Middle frontal gyrus (tissue), 1 donor: ENCODE measurements around the gene MUC5AC.
"Not testable (repeated sequence)": the region's sequence is repeated elsewhere in the genome, so short reads cannot be mapped to it uniquely, and the experiment has no call there.

Source experiments
- DNase-seq: peaks from one replicate; pipeline ENCODE4 v3.0.0-alpha.2; 2015; ENCODE audit warnings: low spot score; ENCODE audit errors: extremely low spot score

MUC5AC gene

GRCh38 chr11:1177020-1177770, 19.4 kb downstream of the MUC5AC start:
- DNase-seq, result no peak

- no peak for DNase-seq
Measured at GRCh38 chr11:1177771-1178090, 20.0 kb downstream of the MUC5AC start.

GRCh38 chr11:1178201-1178885, 20.6 kb downstream of the MUC5AC start:
- no peak for DNase-seq

GRCh38 chr11:1178906-1179305, 21.2 kb downstream of the MUC5AC start:
- DNase-seq, result no peak

GRCh38 chr11:1179641-1180040, 21.9 kb downstream of the MUC5AC start:
- DNase-seq, result no peak

- DNase-seq, result no peak
Measured at GRCh38 chr11:1180171-1180570, 22.4 kb downstream of the MUC5AC start.

- DNase-seq, result no peak
Measured at GRCh38 chr11:1180947-1181391, 23.2 kb downstream of the MUC5AC start.

GRCh38 chr11:1181420-1181819, 23.7 kb downstream of the MUC5AC start:
- no peak for DNase-seq

- DNase-seq, result no peak
Measured at GRCh38 chr11:1181853-1182535, 24.2 kb downstream of the MUC5AC start.

- DNase-seq, result not testable (repeated sequence)
Measured at GRCh38 chr11:1184139-1184538, 26.4 kb downstream of the MUC5AC start.

GRCh38 chr11:1188451-1189130, 30.8 kb downstream of the MUC5AC start:
- DNase-seq, result not testable (repeated sequence)

GRCh38 chr11:1189816-1190215, 32.1 kb downstream of the MUC5AC start:
- not testable (repeated sequence) for DNase-seq

- not testable (repeated sequence) for DNase-seq
Measured at GRCh38 chr11:1191786-1192470, 34.2 kb downstream of the MUC5AC start.

GRCh38 chr11:1192741-1193325, 35.1 kb downstream of the MUC5AC start:
- no peak for DNase-seq

GRCh38 chr11:1193326-1194230, 35.8 kb downstream of the MUC5AC start:
- no peak for DNase-seq

GRCh38 chr11:1194231-1194976, 36.7 kb downstream of the MUC5AC start:
- no peak for DNase-seq

GRCh38 chr11:1194977-1195681, 37.4 kb downstream of the MUC5AC start:
- no peak for DNase-seq
